SK-N-MC (cell line): ENCODE results near the gene POFUT2.

Experiments
- DNase-seq: peaks from one replicate; pipeline ENCODE4 v3.0.0-alpha.2; 2011; ENCODE audit warnings: low read depth, low spot score
- H3K27ac ChIP-seq: fragments of 200-600 bp; sonication (generic); 2 replicates; pipeline ENCODE4 v1.5.1; 2016; ENCODE audit warnings: mixed run types
- H3K36me3 ChIP-seq: fragments of 200-600 bp; sonication (generic); 2 replicates; pipeline ENCODE4 v1.6.1; 2017; ENCODE audit warnings: antibody characterized with exemption, low read length, mixed read lengths; ENCODE audit not compliant: insufficient read depth
- H3K4me3 ChIP-seq: fragments of 200-600 bp; sonication (generic); 2 replicates; pipeline ENCODE4 v1.5.1; 2016
- H3K9ac ChIP-seq: fragments of 200-600 bp; sonication (generic); 2 replicates; pipeline ENCODE4 v1.8.0; 2017; ENCODE audit warnings: mixed run types, mixed read lengths; ENCODE audit not compliant: insufficient read length
- H3K9me3 ChIP-seq: fragments of 200-600 bp; sonication (generic); 2 replicates; pipeline ENCODE4 v1.6.1; 2017; ENCODE audit warnings: low read depth, mild to moderate bottlenecking, antibody characterized with exemption, low read length, moderate library complexity, mixed read lengths
- EZH2 ChIP-seq: fragments of 200-600 bp; sonication (generic); IDR thresholded peaks from one replicate; pipeline ENCODE4 v1.6.1; 2017; ENCODE audit warnings: antibody characterized with exemption
- FOXP2 ChIP-seq: optimal IDR thresholded peaks from 2 replicates; pipeline ENCODE3; 2011; ENCODE audit warnings: mild to moderate bottlenecking, moderate library complexity; ENCODE audit not compliant: insufficient read depth; ENCODE audit errors: extremely low read length, control extremely low read depth
- POLR2AphosphoS5 ChIP-seq: IDR thresholded peaks from 2 replicates; pipeline ENCODE4 v1.6.1; 2012; ENCODE audit warnings: mild to moderate bottlenecking, low read depth, low read length, borderline replicate concordance

The POFUT2 gene

DNA sequence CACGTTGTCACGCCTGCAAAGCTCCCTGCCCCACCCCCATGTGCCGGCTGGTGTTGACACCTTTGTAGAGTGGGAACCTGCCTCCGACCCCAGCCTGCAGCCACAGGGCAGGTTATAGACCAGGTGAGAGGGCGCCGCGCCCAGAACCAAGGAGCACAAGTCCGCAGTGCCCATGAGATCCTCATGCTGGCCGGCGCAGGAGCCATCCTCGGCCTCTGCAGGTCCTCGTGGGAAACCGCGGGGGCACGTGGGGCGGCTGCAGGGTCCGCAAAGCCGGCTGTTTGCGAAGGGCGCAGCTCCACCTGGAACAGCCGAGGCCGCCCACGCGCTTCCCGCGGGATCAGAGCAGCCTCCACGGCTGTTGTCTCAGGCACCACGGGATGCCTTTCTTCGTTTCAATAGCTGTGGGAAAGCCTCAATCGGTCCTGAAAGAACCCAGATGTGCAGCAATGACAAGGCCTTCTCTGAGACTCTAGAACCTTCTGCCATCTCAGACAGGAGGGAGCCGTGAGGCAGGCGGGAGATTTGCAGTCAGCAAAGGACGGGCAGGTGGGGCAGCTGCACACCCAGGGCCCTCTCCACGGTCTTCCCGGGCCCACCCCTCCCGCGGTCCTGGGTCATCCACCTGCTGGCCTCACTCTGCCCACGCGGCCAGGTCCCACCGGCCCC, 29.9 kb downstream of the POFUT2 start:
- H3K36me3 ChIP-seq, result no peaks in the 10 kb centered on the region
- H3K4me3 ChIP-seq, result no peak overlapping the region
- DNase-seq, result no peak
- H3K9me3 ChIP-seq, result no peaks in the 10 kb centered on the region
- H3K27ac ChIP-seq, result no peak overlapping the region
- TF ChIP-seq FOXP2, result no peak
- no peak for TF ChIP-seq EZH2
- TF ChIP-seq POLR2AphosphoS5, result no peak
- no peak overlapping the region for H3K9ac ChIP-seq

DNA sequence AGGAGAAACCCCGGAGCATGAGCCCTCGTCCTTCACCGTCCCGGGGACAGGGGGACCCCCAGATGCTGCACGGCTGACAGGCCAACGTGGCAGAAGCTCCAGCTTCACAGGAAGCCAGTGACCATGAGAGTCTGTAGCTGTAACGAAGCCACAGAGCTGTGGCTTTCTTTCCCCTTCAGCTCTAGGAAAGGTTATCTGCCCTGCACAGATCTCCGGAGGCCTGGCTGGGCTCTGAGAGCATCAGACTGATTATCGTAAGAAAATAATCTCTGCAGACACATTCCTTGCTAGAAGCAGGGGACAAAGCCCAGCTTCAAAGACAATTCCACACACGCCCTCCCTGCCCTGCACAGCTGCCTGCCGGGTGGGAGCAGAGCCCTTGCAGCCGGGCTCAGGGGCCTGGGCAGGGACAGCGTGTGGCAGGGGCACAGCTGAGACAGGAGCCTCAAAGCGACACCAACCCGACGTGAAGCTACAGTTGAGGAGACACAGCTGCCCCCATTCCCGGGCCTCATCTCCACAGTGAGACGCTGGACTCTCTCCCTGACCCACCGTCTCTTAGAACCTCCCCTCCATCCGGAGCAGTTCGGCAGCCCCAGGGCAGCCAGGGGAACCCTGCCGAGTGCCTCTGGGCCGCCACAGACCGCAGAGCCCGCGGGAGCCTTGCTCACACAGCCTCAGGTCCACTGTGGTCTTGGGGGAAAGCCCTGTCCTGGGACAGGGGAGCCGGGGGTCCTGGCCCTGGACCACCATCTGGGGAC, 30.6 kb downstream of the POFUT2 start:
- Histone ChIP-seq H3K36me3 (no peaks in the 10 kb centered on the region), H3K9ac (no peak overlapping the region), H3K9me3 (no peaks in the 10 kb centered on the region), H3K27ac (no peak overlapping the region), H3K4me3 (no peak overlapping the region)
- TF ChIP-seq FOXP2, result no peak
- TF ChIP-seq POLR2AphosphoS5, result no peak
- no peak for TF ChIP-seq EZH2
- no peak for DNase-seq

DNA sequence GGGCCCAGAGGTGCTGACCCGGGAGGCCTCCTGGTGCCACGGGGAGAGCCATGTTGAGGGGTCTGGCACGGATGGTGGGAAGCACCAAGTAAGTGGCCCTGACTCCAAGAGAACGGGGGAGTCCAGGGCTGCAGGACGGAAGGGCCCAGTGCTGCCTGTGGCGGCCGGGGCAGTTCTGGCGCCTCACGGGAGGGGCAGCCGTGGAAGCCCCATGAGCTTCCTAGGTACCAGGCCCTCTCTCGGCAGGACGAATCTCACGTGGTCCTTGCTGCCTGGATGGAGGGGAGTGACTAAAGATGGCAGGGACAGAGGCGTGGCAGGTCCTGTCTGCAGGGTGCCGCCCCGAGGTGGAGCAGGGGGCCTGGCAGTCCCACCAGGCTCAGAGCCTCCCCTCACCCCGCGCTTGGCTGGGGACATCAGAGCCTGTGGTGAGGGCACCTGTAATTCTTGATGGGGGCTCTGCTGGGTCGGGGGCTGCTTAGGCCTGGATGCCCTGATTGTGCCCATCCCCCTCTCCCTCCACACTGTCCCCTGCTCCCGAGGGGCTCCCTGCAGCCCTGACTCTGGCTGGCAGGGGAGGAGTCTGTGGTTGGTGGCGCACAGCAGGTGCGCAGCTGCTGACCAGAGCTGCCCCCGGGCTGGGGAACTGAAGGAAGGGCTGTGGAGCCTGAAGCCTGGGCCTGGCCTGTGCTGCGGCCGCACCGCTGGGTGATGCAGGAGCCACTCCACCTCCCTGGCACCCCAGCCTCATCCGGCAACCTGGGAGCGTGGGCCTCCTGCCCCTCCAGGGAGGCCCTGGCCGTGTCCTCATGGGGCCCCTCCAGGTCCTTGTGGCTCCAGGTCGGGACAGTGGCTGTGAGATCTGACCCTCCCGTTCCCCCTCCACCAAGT, 31.4 kb downstream of the POFUT2 start:
- H3K36me3 ChIP-seq, result no peaks in the 10 kb centered on the region
- no peak overlapping the region for H3K4me3 ChIP-seq
- H3K9me3 ChIP-seq, result no peaks in the 10 kb centered on the region
- H3K9ac ChIP-seq, result no peak overlapping the region
- no peak for TF ChIP-seq EZH2
- no peak for DNase-seq
- no peak overlapping the region for H3K27ac ChIP-seq

DNA sequence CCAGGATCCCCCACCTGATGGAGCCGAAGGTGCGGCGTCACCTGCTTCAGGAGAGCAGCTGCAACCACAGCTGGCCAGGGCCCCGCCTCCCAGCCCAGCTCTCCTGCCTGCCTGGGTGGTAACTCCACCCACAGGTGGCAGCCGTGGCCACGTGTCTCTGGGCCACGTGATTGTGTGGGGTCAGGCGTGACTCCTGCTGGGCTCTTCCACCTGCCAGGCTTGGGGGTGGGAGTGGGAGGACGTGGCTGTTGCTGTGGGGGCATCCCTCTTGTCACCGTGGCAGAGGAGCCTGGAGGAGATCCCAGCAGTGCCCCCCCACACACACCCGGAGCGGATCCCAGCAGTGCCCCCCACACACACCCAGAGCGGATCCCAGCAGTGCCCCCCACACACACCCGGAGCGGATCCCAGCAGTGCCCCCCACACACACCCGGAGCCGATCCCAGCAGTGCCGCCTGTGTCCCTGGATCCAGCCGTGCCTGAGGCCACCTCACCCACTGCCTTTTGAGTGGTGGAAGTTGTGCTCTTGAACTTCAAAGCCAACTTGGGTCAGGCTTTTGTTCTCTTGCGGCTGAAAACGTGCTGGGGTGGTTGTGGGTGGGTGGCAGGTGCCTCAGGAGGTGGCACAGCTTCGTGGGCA, 32.2 kb downstream of the POFUT2 start:
- H3K4me3 ChIP-seq, result no peak overlapping the region
- DNase-seq, result no peak

DNA sequence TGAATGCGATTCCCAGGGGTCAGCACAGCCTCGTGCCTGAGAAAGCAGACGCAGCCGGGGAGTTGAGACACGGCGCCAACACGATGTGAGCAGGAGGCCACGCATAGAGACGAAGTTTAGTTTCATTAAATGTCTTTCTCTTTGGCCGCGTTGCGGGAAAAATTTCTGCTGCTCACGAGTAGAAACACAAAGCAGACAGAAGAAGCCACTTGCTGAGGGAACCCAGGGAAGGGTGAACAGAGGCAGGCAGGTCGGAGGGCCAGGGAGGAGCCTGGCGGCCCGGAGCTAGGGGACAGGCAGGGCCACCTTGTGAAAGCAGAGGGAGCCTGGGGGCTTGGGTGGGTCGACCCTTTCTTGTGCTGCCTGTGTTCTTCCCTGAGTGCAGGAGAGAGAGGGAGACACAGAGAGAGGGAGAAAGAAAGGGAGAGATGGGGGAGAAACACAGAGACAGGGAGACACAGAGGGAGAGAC, 33.2 kb downstream of the POFUT2 start:
- TF ChIP-seq EZH2, result no peak
- no peak for TF ChIP-seq POLR2AphosphoS5
- Histone ChIP-seq H3K9ac (no peak overlapping the region), H3K4me3 (no peak overlapping the region), H3K27ac (no peak overlapping the region), H3K9me3 (peaks cover 4% of the 10 kb centered on the region; the same call in 1 of the 2 replicates), H3K36me3 (no peaks in the 10 kb centered on the region)
- no peak for DNase-seq

More for the DNA sequence above, 32.2 kb downstream of the POFUT2 start:
- no peak overlapping the region for H3K27ac ChIP-seq
- H3K9ac ChIP-seq, result no peak overlapping the region
- no peaks in the 10 kb centered on the region for H3K36me3 ChIP-seq
- TF ChIP-seq EZH2, result no peak
- TF ChIP-seq FOXP2, result no peak
- no peak for TF ChIP-seq POLR2AphosphoS5
- H3K9me3 ChIP-seq, result peaks cover 4% of the 10 kb centered on the region; the same call in 1 of the 2 replicates

DNA sequence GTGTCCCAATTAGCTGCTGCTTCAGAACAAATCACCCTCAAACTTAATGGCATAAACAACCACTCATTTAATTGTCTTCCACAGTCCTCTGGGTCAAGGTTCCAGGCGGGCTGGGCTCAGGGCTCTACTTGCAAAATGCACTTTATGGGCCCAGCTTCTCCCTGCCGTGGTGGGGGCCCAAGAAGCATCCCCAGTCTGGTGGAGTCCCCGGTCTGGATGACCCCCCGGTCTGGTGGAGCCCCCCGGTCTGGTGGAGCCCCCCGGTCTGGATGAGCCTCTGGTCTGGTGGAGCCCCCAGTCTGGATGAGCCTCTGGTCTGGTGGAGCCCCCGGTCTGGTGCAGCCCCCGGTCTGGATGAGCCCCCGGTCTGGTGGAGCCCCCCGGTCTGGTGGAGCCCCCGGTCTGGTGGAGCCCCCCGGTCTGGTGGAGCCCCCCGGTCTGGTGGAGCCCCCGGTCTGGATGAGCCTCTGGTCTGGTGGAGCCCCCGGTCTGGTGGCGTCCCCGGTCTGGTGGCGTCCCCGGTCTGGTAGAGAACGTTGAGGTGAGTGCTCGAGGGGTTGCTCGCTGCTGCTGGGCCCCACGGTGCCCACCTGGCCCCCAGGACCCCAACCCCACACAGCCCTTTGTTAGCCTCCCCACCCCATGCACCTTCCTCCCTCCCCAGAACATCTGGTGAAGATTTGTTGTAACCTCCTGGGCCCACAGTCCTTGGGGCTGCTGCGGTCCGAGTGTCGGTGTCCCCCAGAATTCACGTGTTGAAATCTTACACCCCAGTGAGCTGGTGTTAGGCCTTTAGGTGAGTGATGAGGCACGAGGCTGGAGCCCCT, 33.8 kb downstream of the POFUT2 start:
- DNase-seq, result no peak
- no peak overlapping the region for H3K9ac ChIP-seq
- TF ChIP-seq POLR2AphosphoS5, result no peak
- no peak for TF ChIP-seq EZH2
- no peak for TF ChIP-seq FOXP2
- H3K4me3 ChIP-seq, result no peak overlapping the region
- no peaks in the 10 kb centered on the region for H3K36me3 ChIP-seq
- no peak overlapping the region for H3K27ac ChIP-seq
- peaks cover 4% of the 10 kb centered on the region; the same call in 1 of the 2 replicates for H3K9me3 ChIP-seq

DNA sequence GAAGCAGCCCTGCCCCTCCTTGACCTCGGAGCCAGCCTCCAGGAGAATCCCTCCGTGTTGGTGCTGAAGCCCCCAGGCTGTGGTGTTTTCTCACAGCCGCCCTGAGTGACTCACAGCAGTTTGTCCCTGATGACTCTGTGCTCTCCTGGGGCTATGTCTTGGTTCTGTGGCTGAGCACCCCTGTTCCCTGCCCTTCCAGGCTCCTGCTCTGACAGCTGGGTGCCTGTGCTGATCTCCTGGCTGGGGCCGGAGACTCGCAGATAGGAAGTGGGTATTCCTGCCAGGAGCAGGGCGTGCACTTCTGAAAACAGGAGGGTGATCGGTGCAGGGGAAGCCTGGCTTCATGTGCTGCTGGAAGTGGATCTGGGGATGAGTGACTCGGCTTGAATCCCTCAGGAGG, 34.5 kb downstream of the POFUT2 start:
- no peak overlapping the region for H3K4me3 ChIP-seq
- H3K9me3 ChIP-seq, result peaks cover 4% of the 10 kb centered on the region; the same call in 1 of the 2 replicates
- no peaks in the 10 kb centered on the region for H3K36me3 ChIP-seq
- no peak for DNase-seq
- H3K9ac ChIP-seq, result no peak overlapping the region
- TF ChIP-seq EZH2, result no peak
- TF ChIP-seq FOXP2, result no peak
- no peak for TF ChIP-seq POLR2AphosphoS5
- no peak overlapping the region for H3K27ac ChIP-seq
